Activated CD4-positive, alpha-beta T cell treated with anti-CD3 and anti-CD28 coated beads, Interleukin-2, amount 50 U/mL, for 24 hours (primary cell): Measurements from ENCODE around the gene ITGB2.

Experiments
- DNase-seq, 2 donors: peaks; one replicate each; pipeline ENCODE4 v3.0.0-alpha.2; 2020; ENCODE audit warnings: low read depth in 1 of 2, low spot score in 1 of 2

ITGB2 gene

GRCh38 chr21:44955798-44956175 is 35.1 kb upstream of the ITGB2 start:
- no peak for DNase-seq

DNA sequence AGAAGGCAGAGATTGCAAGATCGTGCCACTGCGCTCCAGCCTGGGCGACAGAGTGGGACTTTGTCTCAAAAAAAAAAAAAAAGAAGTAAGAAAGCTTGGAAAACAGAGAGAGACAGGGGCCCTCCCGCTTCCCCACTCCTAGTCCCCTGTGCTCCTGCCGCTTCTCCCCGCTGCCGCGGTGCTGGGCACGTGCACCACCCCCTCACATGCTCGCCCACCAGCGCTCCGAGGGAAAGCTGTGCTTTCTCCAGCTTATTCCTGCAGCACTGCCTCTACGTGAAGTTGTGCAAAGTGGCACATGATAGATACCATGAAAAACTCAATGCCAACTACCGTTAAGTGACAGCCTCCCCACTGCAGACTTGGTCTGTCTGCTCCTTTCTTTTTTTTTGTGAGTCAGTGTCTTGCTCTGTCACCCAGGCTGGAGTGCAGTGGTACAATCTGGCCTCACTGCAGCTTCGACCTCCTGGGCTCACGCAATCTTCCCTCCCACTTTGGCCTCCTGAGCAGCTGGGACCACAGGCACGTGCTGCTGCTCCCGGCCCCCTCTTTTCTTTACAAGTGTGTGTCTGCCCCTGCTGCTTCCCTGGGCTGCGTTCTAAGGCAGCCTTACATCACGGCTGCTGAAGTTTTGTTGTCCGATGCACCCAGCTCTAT is 34.6 kb upstream of the ITGB2 start:
- no peak for DNase-seq

DNA sequence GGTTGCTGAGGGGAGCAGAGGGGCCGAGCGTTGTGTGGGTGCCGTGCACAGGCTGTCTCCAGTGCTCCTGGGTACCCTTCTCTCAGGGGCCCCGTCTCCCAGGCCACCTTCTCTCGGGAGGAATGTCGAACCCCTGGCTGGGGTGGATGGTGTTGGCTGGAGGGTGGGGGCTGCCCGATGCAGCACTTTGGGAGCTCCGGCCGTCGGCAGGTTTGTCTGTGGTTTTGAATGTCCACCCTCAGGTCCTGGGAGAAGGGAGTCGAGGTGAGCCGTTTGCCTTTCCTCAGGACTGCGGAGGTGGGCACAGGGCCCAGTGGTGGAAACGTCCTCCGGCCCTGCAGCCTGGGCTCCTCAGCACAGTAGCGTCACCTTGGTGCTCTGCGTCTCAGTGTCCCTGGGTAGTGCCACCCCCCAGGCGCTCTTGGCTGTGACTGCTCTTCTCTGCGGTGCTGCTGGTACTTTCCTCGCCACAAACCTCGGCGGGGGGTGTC is 33.6 kb upstream of the ITGB2 start:
- no peak for DNase-seq

GRCh38 chr21:44953628-44954021 is 32.9 kb upstream of the ITGB2 start:
- DNase-seq = no peak

- no peak for DNase-seq
Observed at GRCh38 chr21:44952929-44953627, 32.4 kb upstream of the ITGB2 start.

GRCh38 chr21:44952116-44952928 is 31.6 kb upstream of the ITGB2 start:
- no peak for DNase-seq

DNA sequence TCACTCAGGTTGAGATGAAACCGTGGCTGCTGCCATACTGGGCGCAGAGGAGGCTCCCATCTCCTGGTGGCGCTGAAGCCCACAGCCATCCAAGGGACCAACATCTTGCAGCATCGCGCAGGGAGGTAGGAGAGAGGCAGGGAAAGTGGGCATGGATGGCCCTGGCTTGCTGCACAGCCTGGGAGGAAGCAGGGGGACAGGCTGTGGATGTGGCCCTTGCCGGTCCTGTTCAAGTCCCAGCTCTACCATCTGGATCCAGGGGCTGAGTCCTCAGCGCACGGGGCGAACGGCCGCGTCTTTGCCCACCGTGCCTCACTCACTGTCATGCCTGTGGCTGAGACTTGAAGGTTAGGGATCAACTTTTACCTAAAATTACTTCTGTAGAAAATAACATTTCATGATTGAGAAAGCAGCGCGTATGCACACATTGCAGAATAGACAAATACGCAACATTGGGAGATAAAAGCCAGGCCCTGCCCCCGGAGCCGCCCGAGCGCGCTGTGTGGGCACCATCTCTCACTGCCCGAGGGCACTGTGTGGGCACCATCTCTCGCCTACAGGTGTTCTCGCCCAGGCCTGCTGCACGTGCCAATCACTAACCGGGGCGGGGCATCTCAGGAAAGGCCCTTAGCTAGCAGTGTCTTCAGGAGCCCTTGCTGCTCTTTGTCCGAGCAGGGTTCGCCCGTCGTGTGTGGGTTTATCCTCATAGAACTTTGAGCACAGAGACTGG is 30.7 kb upstream of the ITGB2 start:
- DNase-seq = no peak

DNA sequence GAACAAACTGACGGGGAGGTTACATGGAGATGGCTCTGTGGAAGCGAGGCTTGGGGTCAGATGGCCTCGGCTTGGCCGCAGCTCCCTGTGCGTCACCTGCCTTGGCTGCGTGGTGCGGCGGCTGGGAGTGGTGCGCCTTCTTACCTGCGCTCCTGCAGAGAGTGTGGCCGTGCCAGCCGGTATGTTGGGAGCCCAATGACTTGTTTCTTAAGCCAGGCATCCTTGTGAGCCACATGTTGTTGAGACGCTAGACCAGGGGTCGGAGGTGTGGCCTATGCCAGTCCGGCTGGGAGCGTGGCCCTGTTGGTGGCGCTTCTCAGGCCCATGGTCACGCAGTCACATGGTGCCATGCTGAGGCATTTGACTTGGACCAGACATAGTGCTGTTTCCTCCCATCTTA is 29.7 kb upstream of the ITGB2 start:
- no peak for DNase-seq

- DNase-seq = peak; percentile 59 to 66
Observed at GRCh38 chr21:44949779-44950198, 29.1 kb upstream of the ITGB2 start.

DNA sequence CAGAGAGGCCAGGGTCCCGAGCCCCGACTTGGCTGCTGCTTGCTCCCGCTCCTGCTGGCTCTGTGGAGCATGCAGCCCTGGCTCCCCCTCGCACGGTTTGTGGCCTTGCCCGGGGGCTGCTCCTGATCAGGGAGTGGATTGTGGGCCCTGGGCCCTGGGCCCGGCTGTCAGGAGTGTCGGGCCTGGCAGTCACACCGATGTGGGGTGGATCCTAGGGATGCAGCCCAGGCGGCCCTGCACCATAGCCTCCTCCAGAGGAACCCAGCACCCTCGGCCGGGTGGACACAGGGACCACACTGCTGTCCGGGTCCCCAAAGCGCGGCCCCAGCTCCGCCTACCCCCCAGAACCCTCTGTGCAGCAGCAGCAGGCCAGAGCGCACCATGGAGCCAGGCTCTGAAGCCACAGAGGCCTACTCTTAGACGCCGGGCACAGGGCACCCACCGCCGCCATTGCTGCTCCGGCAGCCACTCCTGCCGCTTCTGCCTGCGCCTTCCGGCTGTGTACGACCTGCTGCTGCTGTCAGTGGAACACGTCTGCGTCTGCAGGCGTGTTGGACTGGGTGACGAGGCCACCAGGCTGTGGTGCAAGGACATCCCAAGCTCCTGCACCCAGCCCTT is 28.6 kb upstream of the ITGB2 start:
- no peak for DNase-seq

- DNase-seq = no peak
Observed at GRCh38 chr21:44948426-44949120, 27.9 kb upstream of the ITGB2 start.

DNA sequence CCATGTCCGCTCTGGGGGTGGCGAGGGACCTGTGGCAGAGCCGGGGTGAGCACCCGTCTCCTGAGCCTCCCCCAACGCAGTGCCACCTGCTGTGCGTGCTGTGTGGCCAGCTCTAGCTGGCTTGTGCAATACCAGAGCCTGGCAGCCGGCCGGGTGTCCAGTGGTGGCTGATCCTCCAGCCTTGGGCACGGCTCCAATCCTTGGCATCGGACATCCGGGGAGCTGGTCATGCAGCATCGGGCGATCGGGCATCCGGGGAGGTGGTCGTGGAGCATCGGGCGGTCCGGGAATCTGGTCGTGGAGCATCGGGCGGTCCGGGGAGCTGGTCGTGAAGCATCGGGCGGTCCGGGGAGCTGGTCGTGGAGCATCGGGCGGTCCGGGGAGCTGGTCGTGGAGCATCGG is 27.2 kb upstream of the ITGB2 start:
- no peak for DNase-seq

- no peak for DNase-seq
Observed at GRCh38 chr21:44947111-44947929, 26.6 kb upstream of the ITGB2 start.

DNA sequence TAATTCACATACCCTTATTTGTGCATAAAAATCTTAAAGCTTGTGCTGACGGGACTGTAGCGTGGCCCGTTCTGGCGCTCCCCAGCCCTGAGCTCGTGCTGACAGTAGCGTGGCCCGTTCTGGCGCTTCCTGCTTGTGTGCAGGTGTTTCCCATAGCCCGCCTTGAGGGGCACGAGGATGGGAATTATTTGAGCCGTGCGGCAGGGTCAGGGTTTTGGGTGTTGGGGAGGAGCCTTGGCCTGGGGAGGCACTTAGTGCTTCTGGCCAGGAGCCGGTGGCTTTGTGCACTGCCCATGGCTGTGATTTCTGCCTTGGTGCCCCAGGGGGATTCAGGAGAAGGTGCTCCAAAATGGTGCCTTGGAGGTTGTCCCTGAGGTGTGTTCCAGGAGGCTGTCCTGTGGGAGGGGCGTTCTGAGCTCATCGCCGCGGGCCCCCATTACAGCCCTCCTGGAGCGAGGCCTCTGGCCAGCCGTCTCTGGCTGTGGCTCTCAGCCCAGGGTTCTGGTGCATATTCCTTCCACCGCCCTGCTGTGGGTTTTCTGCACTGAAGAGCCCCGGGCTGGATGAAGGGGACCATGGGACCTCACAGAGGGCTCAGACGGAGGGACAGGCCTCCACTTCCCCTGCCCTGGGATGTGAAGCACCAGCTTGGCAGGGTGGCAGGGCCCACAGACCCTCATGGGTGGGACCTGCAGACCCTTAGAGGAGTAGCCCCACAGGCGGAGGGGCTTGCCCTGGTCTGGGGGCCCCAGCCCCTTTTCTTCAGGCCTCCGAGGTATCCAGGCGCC is 25.7 kb upstream of the ITGB2 start:
- DNase-seq = no peak

- no peak for DNase-seq
Observed at GRCh38 chr21:44944596-44944995, 23.9 kb upstream of the ITGB2 start.

GRCh38 chr21:44943686-44944550 is 23.2 kb upstream of the ITGB2 start:
- DNase-seq = no peak

DNA sequence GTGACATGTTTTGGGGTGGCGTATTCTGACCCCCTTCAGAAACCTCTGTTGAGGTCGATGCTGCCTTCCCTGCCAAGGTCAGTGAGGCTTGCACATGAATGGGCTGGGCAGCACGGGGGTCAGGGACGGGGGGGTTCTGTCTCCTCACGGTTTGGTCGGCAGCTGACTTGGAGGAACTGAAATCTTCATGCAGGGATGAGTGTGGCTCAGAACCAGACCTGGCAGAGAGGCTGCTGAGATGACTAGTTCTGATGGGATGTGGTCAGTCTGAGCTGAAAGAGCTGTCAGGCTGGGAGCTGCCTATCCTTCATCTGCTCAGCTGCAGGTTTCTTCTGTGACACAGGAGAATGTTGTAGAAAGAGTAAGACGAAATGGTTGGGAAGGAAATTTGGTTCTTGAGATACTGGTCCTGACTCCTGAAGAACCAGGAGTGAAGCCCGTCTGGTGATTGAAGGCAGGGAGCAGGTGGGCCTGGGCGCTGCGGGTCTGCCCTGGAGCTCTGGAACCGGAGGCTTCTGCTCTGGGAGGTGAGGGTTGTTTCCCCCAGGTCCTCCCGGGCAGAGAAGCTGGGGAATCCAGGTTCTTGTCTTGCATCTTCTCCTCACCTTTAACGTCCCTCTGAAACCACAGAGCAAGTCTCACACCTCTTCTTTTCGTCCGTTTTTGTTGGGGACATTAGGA is 22.4 kb upstream of the ITGB2 start:
- no peak for DNase-seq
